Left hindlimb (tissue), 1 donor: ENCODE measurements around the gene LRRC28.
A peak's percentile ranks its signal among the peaks of the same experiment; 100 is the strongest.

Experiments
- DNase-seq: peaks from one replicate; pipeline ENCODE4 v3.0.0-alpha.2; 2018

Gene LRRC28

GRCh38 chr15:99438691-99439523, 187.6 kb downstream of the LRRC28 start:
- peak; percentile 36 for DNase-seq

GRCh38 chr15:99439524-99439835, 188.2 kb downstream of the LRRC28 start:
- peak; percentile 20 for DNase-seq

- DNase-seq, result no peak
Observed at GRCh38 chr15:99440029-99440428, 188.7 kb downstream of the LRRC28 start.
